Activated naive CD8-positive, alpha-beta T cell treated with anti-CD3 and anti-CD28 coated beads for 36 hours (primary cell): Measurements from ENCODE around the gene ERBB2. TPM values are rescaled to one million over a fixed set of nuclear protein-coding genes. Genes with fewer than 3 reads are reported as not detected.
"Not testable (repeated sequence)": the region's sequence is repeated elsewhere in the genome, so short reads cannot be mapped to it uniquely, and the experiment has no call there.

Source experiments
- DNase-seq: peaks from one replicate; pipeline ENCODE4 v3.0.0; 2021
- H3K27ac Mint-ChIP-seq: one replicate; pipeline ENCODE4 v1.8.0; 2022; ENCODE audit warnings: mild to moderate bottlenecking, moderate library complexity, mixed read lengths
- H3K27me3 Mint-ChIP-seq: one replicate; pipeline ENCODE4 v1.8.0; 2022; ENCODE audit warnings: mild to moderate bottlenecking, mixed read lengths
- H3K36me3 Mint-ChIP-seq: one replicate; pipeline ENCODE4 v1.8.0; 2021; ENCODE audit warnings: mild to moderate bottlenecking, mixed read lengths
- H3K4me1 Mint-ChIP-seq: one replicate; pipeline ENCODE4 v1.8.0; 2021; ENCODE audit warnings: mixed read lengths
- H3K4me3 Mint-ChIP-seq: one replicate; pipeline ENCODE4 v1.8.0; 2022; ENCODE audit warnings: mild to moderate bottlenecking, moderate library complexity, mixed read lengths
- H3K9me3 Mint-ChIP-seq: one replicate; pipeline ENCODE4 v1.8.0; 2022; ENCODE audit warnings: mixed read lengths
- total RNA-seq, 2 experiments: library from RNA; stranded (reverse); gene quantifications; one replicate each; pipeline ENCODE4 v1.2.3, GENCODE V29; 2021

The ERBB2 gene
- total RNA-seq, 2 experiments from 2014 or later, result 3.8 to 4.3 TPM

DNA sequence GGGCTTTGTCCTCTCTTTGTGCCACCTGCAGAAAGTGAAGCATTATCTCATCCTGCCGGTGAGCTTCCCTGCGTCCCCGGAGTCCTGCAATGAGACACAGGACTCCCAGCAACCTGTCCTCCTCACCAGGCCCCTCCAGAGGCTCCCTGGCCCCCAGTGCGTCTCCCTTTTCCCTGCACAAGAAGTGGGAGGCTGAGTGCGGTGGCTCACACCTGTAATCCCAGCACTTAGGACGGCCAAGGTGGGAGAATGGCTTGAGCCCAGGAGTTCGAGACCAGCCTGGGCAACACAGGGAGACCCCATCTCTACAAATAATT, 46.2 kb downstream of the ERBB2 start:
- no peak for DNase-seq
- no peaks in the 10 kb centered on the region for H3K4me1 Mint-ChIP-seq
- no peaks in the 10 kb centered on the region for H3K27me3 Mint-ChIP-seq
- H3K9me3 Mint-ChIP-seq, result no peaks in the 10 kb centered on the region
- H3K4me3 Mint-ChIP-seq, result no peak overlapping the region
- H3K36me3 Mint-ChIP-seq, result no peaks in the 10 kb centered on the region
- no peak overlapping the region for H3K27ac Mint-ChIP-seq

DNA sequence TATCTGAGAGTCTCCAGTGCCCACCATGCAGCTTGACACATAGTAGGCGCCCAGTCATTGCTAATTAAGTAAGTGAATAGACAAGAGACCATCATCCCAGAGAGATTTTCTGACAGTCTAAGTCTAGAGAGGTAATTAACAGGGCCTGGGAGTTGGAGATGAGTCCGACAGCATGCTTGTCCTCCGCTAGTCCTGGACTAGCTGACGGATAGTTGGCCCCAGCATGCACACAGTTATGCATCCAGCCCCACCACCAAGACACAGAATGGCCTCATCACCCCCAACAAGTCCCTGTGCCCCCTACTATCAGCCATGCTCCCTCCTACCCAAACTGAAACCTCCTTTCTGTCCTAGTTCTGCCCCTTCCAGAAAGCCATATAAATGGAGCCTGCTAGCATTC, 47.9 kb downstream of the ERBB2 start:
- no peak for DNase-seq
- no peak overlapping the region for H3K4me3 Mint-ChIP-seq
- H3K9me3 Mint-ChIP-seq, result no peaks in the 10 kb centered on the region
- no peaks in the 10 kb centered on the region for H3K36me3 Mint-ChIP-seq
- H3K27ac Mint-ChIP-seq, result no peak overlapping the region
- peaks cover 11% of the 10 kb centered on the region for H3K4me1 Mint-ChIP-seq
- H3K27me3 Mint-ChIP-seq, result no peaks in the 10 kb centered on the region

DNA sequence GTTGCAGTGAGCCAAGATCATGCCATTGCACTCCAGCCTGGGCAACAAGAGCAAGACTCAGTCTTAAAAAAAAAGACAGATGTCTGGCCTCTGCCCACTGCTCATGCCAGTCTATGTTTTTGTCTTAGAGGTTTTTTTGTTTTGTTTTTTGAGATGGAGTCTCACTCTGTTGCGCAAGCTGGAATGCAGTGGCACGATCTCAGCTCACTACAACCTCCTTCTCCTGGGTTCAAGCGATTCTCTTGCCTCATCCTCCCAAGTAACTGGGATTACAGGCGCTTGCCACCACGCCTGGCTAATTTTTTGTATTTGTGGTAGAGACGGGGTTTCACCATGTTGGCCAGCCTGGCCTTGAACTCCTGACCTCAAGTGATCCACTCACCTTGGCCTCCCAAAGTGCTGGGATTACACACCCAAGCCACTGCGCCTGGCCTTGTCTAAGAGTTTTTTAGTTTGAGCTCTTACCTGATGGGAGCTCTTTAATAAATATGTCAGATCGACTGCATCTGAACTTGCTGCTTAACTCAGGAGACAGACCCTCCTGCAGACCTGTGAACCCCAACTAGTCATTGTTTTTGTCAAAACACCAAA, 48.7 kb downstream of the ERBB2 start:
- H3K36me3 Mint-ChIP-seq, H3K27ac Mint-ChIP-seq, H3K9me3 Mint-ChIP-seq, DNase-seq, H3K4me3 Mint-ChIP-seq, H3K27me3 Mint-ChIP-seq: not testable (repeated sequence)
- peaks cover 18% of the 10 kb centered on the region for H3K4me1 Mint-ChIP-seq

DNA sequence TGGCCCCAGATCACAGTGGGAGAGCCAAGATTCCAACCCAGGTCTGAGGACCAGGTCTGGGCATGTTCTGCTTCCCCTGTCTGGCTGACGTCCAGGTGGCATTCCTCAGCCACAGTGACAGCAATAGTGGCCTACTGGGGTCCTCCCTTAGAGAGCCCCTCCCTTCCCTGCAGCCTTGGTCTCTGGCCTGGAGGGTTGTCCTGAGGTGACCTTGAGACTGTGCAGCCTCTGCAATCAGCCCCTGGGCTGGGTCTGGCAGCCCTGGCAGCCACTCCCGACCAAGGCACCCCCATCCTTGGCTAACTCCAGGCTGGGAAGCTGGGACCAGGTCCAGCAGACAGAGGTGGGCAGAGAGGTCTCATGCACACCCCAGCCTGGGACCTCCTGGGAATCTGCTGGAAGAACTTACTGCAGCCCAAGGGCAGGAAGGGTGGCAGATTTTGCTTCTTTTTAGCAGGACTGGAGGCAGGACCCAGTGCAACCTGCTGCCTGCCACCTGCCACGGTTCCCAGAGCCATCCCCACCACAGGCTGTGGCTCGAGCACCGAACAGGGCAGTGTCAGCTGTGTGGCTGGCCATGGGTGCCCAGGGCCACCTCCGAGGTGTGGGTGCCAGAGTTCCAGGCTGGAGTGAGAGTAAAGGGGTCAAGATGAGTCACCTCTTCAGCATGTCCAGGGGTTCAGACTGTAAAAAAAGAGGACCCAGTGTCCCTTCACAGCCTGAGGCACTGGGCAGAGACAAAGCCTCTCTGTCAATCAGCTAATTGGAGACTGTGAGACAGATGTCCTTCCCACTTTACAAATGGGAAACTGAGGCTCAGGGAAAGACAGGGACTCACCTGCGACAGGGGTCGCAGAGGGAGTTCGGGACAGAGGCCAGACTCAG, 50.5 kb downstream of the ERBB2 start:
- Mint-ChIP-seq H3K9me3 (no peaks in the 10 kb centered on the region), H3K27ac (no peak overlapping the region), H3K4me1 (peaks cover 25% of the 10 kb centered on the region), H3K27me3 (no peaks in the 10 kb centered on the region), H3K4me3 (no peak overlapping the region), H3K36me3 (no peaks in the 10 kb centered on the region)
- no peak for DNase-seq

DNA sequence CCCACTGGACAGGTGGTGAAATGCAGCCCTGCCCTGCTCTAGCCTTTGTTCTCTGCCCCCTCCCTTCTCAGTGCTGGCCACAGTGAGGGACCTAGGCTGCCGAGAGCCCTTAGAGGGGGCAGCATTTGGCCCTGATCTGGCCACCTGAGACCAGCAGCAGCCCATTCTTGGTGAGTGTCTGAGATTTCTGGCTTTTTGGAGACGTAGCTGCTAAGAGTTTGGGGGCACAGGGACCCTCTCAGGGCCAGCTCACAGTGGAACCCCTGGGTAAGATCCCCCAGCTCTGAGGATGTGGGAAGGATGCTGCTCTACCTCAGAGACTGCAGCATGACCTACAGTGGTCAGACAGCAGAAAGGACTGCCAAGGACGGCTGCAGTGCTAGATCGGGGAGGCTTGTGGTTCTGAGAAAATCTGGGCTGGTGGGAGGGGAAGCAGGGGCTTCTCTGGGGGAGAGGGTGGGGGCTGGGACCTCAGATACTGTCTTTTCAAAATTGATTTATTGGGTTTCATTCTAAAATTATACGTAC, 51.2 kb downstream of the ERBB2 start:
- no peaks in the 10 kb centered on the region for H3K36me3 Mint-ChIP-seq
- no peaks in the 10 kb centered on the region for H3K27me3 Mint-ChIP-seq
- H3K4me3 Mint-ChIP-seq, result no peak overlapping the region
- peaks cover 32% of the 10 kb centered on the region for H3K4me1 Mint-ChIP-seq
- H3K9me3 Mint-ChIP-seq, result no peaks in the 10 kb centered on the region
- H3K27ac Mint-ChIP-seq, result no peak overlapping the region
- DNase-seq, result no peak

GRCh38 chr17:39751637-39752036, 51.8 kb downstream of the ERBB2 start:
- no peak for DNase-seq
- H3K36me3 Mint-ChIP-seq, result no peaks in the 10 kb centered on the region
- no peaks in the 10 kb centered on the region for H3K27me3 Mint-ChIP-seq
- no peak overlapping the region for H3K4me3 Mint-ChIP-seq
- H3K9me3 Mint-ChIP-seq, result no peaks in the 10 kb centered on the region
- peaks cover 38% of the 10 kb centered on the region for H3K4me1 Mint-ChIP-seq
- peak overlapping the region; percentile 27 for H3K27ac Mint-ChIP-seq

DNA sequence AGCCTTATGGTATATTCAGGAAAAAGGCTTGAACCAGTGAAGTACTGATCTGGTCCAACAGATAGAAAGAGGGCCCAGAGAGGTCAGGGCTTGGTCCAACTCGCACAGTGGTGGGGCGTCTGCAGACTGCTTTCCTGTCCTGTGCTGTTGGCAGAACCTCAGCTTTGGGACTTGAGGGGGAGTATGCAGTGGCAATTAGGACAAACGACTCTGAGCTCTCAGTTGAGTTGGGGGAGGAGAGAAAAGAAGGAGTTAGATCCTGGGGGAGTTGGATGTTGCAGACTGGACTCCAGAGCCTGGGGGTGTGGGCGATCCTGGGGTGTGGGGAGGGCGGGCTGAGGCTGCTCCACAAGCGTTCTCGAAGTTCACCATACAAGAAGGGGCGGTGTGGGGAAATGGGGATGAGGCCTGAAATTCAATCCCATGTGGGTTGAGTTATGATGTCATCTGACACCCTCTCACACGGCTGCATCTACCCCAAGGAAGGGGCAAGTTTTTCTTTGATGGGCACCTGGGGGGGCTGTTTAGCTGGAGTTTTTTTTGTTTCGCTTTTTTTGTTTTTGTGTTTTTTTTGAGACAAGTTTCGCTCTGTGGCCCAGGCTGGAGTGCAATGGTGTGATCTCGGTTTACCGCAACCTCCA, 52.5 kb downstream of the ERBB2 start:
- Mint-ChIP-seq H3K27me3 (no peaks in the 10 kb centered on the region), H3K9me3 (no peaks in the 10 kb centered on the region), H3K36me3 (no peaks in the 10 kb centered on the region), H3K4me1 (peaks cover 45% of the 10 kb centered on the region), H3K27ac (no peak overlapping the region), H3K4me3 (peak overlapping the region; percentile 38)
- DNase-seq, result no peak

DNA sequence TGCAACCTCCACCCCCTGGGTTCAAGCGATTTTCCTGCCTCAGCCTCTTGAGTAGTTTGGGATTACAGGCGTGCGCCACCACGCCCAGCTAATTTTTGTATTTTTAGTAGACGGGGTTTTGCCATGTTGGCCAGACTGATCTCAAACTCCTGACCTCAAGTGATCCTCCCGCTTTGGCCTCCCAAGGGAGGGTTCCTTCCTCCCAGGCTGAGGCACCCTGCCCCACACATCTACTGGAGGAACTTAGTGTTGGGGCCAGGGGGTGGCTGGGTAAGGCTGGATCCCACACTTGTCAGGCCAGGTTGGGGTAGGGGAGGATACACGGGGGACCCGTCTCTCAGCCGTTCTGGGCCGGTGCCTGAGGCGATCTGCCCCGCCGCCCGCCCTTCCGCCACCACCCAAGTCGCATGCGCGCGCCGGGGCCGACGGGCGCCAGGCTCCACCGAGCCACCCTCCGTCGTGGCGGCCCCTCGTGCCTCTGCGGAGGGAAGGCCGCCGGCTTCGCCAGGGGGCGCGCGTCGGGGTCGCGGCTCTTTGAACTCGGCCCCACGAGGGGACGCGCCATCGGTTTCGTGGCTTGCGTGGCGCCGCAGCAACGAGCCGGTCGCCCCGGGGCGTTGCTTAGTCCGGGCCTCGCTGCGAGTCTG, 53.8 kb downstream of the ERBB2 start:
- Mint-ChIP-seq H3K4me3 (peak overlapping the region; percentile 78), H3K9me3 (no peaks in the 10 kb centered on the region), H3K27me3 (no peaks in the 10 kb centered on the region), H3K27ac (peak overlapping the region; percentile 89), H3K4me1 (peaks cover 58% of the 10 kb centered on the region), H3K36me3 (peaks cover 2% of the 10 kb centered on the region)
- peak; percentile 76 for DNase-seq

DNA sequence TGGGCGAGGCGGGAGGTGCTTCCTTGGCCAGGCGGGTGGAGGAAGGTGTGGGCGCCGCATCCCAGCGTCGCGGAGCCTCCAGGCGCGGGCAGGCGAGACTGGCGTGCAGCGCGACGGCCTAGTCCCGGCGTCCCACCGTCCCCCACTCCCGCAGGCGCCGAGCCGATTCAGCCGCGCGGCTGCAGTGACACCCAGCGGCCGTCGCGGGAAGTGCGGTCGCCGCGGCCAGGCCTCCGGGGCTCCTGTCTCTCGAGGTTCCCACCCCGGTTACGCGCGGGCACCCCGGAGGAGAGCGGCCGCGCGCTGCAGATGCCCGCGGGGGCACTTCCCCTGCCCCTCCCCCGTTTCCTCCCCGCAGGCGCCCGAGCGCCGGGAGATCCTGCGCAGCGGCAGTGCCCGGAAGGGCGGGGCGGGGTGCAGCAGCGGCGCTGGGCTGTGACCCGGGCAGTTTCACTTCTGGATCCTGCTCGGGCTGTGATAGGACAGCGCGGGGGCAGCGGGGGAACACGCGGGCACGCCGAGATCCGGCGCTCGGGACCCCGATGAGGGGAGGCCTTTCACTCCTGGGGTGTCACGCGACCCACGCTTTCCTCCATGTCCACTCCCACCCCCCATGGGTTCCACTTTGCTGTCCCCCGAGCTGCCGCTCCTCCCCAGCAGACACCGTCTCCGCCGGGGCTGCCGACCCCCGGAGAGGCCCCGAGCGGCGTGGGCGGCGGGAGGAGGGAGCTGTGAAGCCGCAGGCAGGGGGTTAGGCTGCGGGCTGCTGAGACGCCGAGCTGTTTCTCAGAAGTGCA, 54.5 kb downstream of the ERBB2 start:
- Mint-ChIP-seq H3K36me3 (peaks cover 8% of the 10 kb centered on the region), H3K27me3 (no peaks in the 10 kb centered on the region), H3K4me1 (peaks cover 65% of the 10 kb centered on the region), H3K27ac (peak overlapping the region; percentile 85), H3K9me3 (no peaks in the 10 kb centered on the region), H3K4me3 (peak overlapping the region; percentile 56)
- peak; percentile 99 for DNase-seq

DNA sequence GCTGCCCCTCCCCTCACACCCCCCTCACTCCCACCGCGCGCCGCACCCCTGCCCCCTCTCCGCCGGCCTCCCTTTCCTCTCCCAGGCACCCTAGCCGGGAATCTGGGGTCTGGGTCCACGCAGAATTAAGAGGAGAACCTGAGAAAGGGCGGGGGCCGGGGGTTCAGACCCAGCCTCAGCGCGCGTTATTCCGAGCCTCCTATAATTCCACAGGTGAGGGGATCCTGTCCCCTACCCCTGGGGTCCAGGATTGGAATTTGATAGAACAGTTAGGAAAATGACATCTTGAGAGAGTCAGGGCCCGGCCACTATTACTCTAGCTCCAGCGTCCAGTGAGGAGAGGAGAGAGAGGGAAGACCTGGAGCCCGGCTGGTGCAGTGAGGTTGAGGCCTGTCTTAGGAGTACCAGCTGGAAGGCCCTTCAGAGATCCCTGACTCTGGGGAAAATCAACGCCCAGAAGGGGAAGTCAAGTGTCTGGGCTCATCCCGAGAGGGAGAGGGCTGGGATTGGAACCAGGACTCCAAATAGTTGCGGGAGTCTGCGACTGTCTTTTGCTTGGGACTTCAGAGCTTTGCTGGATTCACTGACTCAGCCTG, 55.2 kb downstream of the ERBB2 start:
- no peaks in the 10 kb centered on the region for H3K27me3 Mint-ChIP-seq
- H3K4me1 Mint-ChIP-seq, result peaks cover 70% of the 10 kb centered on the region
- H3K4me3 Mint-ChIP-seq, result peak overlapping the region; percentile 44
- DNase-seq, result no peak
- H3K27ac Mint-ChIP-seq, result peak overlapping the region; percentile 85
- H3K9me3 Mint-ChIP-seq, result no peaks in the 10 kb centered on the region
- H3K36me3 Mint-ChIP-seq, result peaks cover 12% of the 10 kb centered on the region

DNA sequence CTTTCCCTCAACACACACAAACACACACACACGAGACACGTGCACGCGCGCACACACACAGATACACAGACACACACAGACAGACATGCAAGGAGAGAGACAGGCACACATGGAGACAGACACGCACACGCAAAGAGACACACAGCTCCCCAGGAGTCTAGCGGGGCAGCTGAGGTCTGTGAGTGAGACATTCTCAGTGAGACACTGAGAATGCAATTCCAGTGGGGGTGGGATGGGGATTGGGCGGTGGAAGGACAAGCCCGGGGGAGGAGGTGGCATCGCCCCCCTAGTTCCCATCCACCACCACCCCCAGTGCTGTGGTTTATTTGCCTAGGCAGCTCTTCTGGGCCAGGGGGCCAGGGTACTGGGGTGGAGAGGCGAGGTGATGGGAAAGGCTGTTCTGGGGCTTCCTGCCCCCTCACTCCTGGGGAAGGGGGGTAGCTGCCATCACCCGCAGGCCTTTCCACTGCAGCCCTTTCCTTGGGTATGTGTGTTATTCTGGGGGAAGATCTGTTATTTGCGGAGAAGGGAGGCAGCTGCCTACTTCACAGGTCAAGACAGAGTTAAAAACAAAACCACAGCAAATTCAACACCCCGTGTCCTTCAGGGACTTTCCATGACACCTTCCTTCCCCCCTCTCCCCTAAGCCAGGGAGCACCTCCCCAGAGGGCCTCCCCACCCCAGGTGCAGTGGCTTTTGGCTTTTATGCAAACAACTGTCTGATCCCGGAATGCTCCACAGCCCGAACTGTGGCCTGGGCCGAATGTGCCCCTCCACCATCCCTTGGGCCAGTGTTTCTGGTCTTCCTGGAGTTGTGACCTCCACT, 55.9 kb downstream of the ERBB2 start:
- H3K4me1 Mint-ChIP-seq, result peaks cover 75% of the 10 kb centered on the region
- no peaks in the 10 kb centered on the region for H3K27me3 Mint-ChIP-seq
- H3K27ac Mint-ChIP-seq, result peak overlapping the region; percentile 85
- peak; percentile 55 for DNase-seq
- H3K4me3 Mint-ChIP-seq, result peak overlapping the region; percentile 44
- no peaks in the 10 kb centered on the region for H3K9me3 Mint-ChIP-seq
- peaks cover 19% of the 10 kb centered on the region for H3K36me3 Mint-ChIP-seq

DNA sequence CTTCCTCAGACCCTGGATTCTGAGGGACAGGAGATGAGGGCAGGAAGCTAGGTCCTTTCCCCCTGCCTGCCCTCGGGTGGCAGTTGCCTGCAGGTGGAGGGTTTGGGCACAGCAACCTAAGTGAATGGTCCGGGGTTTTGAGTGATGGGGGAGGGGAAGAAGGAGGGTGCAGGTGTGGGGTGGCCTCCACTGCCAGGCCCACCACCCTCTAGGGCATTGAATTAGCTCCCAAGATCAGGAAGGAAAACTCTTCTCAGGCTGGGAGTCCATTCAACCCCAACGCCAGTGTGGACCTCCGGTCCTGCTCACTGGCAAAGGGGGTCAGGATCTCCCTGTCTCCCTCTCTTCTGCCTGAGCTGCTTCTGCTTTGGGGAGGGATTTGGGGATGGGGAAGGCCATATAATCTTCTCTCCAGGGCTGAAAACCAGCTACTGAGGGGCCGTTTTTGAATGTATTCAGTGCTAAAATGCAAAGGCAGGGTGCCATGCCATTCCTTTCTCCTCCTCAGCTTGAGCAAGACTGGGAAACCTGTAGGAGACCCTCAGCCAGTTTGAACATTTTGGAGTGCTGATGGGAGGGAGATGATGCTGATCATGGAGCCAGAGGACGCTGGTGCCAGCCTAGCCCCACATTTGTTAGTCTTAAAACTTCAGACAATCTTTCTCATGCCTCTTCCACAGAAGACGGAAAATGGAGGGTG, 56.7 kb downstream of the ERBB2 start:
- no peak for DNase-seq
- Mint-ChIP-seq H3K4me3 (peak overlapping the region; percentile 44), H3K4me1 (peaks cover 77% of the 10 kb centered on the region), H3K27ac (peak overlapping the region; percentile 85), H3K27me3 (no peaks in the 10 kb centered on the region), H3K9me3 (no peaks in the 10 kb centered on the region), H3K36me3 (peaks cover 23% of the 10 kb centered on the region)

GRCh38 chr17:39757176-39757662, 57.4 kb downstream of the ERBB2 start:
- no peak for DNase-seq
- no peak overlapping the region for H3K4me3 Mint-ChIP-seq
- H3K9me3 Mint-ChIP-seq, result no peaks in the 10 kb centered on the region
- peak overlapping the region; percentile 85 for H3K27ac Mint-ChIP-seq
- H3K4me1 Mint-ChIP-seq, result peaks cover 77% of the 10 kb centered on the region
- no peaks in the 10 kb centered on the region for H3K27me3 Mint-ChIP-seq
- peaks cover 24% of the 10 kb centered on the region for H3K36me3 Mint-ChIP-seq
